ENCODE measurements around the gene NEK9. TPM values are rescaled to one million over a fixed set of nuclear protein-coding genes. Genes with fewer than 3 reads are reported as not detected.

The NEK9 gene
- total and polyA plus RNA-seq, 9 of the 15 experiments (the other 6 are each of a cell fraction or from before 2014, with no cell fraction given) = 2.8 to 39.6 (median 19.8) TPM

DNA sequence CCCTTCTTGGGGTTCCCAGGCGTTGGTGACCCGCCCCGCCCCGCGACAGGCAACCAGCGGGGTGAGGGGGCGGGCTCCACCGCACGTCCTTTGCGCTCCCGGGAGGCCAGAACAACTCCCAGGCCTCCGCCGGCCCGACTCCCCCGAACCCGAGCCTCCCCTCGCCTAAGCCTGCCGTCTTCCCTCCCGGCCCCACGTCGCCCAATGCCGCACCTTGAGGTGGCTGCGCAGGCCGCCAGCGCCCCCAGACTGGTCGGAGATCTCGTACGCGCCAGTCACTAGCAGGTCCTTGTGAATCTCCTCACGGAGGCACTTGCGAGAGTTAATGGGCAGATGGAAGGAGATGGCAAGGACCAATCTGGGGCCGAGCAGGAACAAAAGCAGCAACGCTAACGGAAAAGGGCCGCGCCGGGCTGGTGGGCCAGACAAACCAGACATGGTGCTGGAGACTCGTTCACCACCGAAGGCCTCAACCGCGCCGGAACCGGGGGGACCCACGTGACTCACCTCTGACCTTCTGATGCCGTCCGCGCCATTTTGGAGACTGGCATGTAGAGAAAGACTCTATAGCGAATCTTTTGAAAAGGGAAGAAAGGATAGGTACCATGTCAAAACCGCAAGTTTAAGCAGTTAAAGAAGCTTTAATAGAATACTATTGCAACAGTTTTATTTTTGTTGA lies 49.4 kb upstream of the NEK9 start, which contains the start of gene TMED10:
TSS of gene TMED10 (minus strand) at position 471 of the 679 bp plus-strand sequence. CDS start at position 438, 33 bp downstream.
- intact Hi-C loops (cut with micrococcal nuclease) = no loop called here
- peak within 1 kb of the TSS; percentile 94 for H2AFZ ChIP-seq (ENCODE audit: low read depth, low read length)
- WGBS (ENCODE audit: insufficient coverage, low coverage, missing lambda C conversion rate) = under 1% methylated on average over 38 of the region's 49 CpGs
- no peaks in the 10 kb centered on the region for H3K9me1 ChIP-seq (ENCODE audit: control insufficient read depth, insufficient read depth, low read length)
- POLR2A ChIA-PET = interaction anchor here (0.7 to 1.0 kb wide), 3 partner anchors 13 to 91 kb away, joined by 3 to 4 read pairs (median 3); no protein-coding TSS in a partner anchor
- peak within 1 kb of the TSS; percentile 97 for H3K9ac ChIP-seq (ENCODE audit: insufficient read depth in 1 of 2, low read depth in 2 of 2, low read length in 2 of 2)
- peak within 1 kb of the TSS; percentile 96 for H3K27ac ChIP-seq (ENCODE audit: extremely low read depth, low read depth, low read length)
- H3K79me2 ChIP-seq (ENCODE audit: control insufficient read depth, insufficient read depth, low read length) = peaks cover 51% of the 10 kb centered on the region
- H4K20me1 ChIP-seq (replicated peaks; ENCODE audit: control insufficient read depth, insufficient read depth, low read length) = 0 out of 2 replicates have a peak, but pooled peaks cover 8% of the 10 kb centered on the region
- H3K36me3 ChIP-seq (ENCODE audit: control insufficient read depth, insufficient read depth, low read length) = peaks cover 3% of the 10 kb centered on the region; the same call in 1 of the 3 replicates
- FAIRE-seq = no peak
- TSS peak; percentile 90 for BruUV-seq (replicated peaks)
- H3K4me3 ChIP-seq = peak within 1 kb of the TSS; percentile 71
- H3K4me1 ChIP-seq (replicated peaks in 1 of 2; ENCODE audit: control insufficient read depth in 2 of 2, insufficient read depth in 2 of 2, low read length in 2 of 2) = peaks cover 4 to 8% of the 10 kb centered on the region in 2 experiments; a peak in 4 of 5 replicates
- peak within 1 kb of the TSS; percentile 92 for H3K4me2 ChIP-seq (ENCODE audit: insufficient read depth, low read length)
- no peaks in the 10 kb centered on the region for H3K27me3 ChIP-seq (ENCODE audit: control insufficient read depth in 2 of 2, insufficient read depth in 2 of 2, low read length in 2 of 2)
- DNase-seq (ENCODE audit: extremely low read depth in 1 of 4, low spot score in 3 of 4) = peak; percentile 75 to 87 (median 80)
- no peaks in the 10 kb centered on the region for H3K9me3 ChIP-seq (replicated peaks; ENCODE audit: control insufficient read depth, insufficient read depth, low read depth, low read length)
- CTCF ChIA-PET (ENCODE audit: low intra/inter-chr PET ratio) = no interaction called here
- in situ Hi-C loops (cut with MboI) = no loop called here
- ATAC-seq = peak; percentile 84
- TF ChIP-seq KDM4B (IDR thresholded peaks at IDR 0.05; ENCODE audit: borderline replicate concordance in 2 of 2, low read depth in 1 of 2) (peak in 1 of 2 experiments; percentile 80; a peak in 1 of 4 replicates), ATF7 (IDR thresholded peaks at IDR 0.05) (peak; percentile 52; the same call in 1 of the 2 replicates), ETV1 (tag; conservative IDR thresholded peaks at IDR 0.05; ENCODE audit: low read depth) (peak; percentile 76), GTF2E2 (tag; IDR thresholded peaks at IDR 0.05) (no peak), NRF1 (conservative IDR thresholded peaks at IDR 0.05 in 1 of 2, IDR thresholded peaks at IDR 0.05 in 1 of 2) (peak; percentile 74 to 81), SOX6 (IDR thresholded peaks at IDR 0.05) (no peak), SIX5 (IDR thresholded peaks at IDR 0.05; ENCODE audit: borderline replicate concordance in 1 of 2, insufficient read depth in 1 of 2, low read depth in 1 of 2, low read length in 2 of 2) (peak; percentile 64 to 77), ADNP (tag; IDR thresholded peaks at IDR 0.05) (no peak), CREB1 (IDR thresholded peaks at IDR 0.05) (peak; percentile 44), CREB1 (CRISPR knock-in tag; IDR thresholded peaks at IDR 0.05) (peak; percentile 58), ARNT (IDR thresholded peaks at IDR 0.05) (peak in 1 of 2 experiments; percentile 80; a peak in 1 of 4 replicates), ASH1L (IDR thresholded peaks at IDR 0.05; ENCODE audit: borderline replicate concordance, low read depth, partially characterized antibody) (peak; percentile 48), ETV5 (CRISPR knock-in tag; IDR thresholded peaks at IDR 0.05; ENCODE audit: low read depth) (peak; percentile 19; the same call in 1 of the 2 replicates), USF1 (CRISPR knock-in tag; IDR thresholded peaks at IDR 0.05) (peak; percentile 98), POLR2B (IDR thresholded peaks at IDR 0.05; ENCODE audit: low read depth, partially characterized antibody) (peak; percentile 67), PML (IDR thresholded peaks at IDR 0.05; ENCODE audit: low read length) (peak; percentile 25; the same call in 1 of the 2 replicates), DDX20 (tag; IDR thresholded peaks at IDR 0.05; ENCODE audit: low read depth) (0 out of 2 replicates have a peak, but pooled peaks have one; percentile 58)
- TF ChIP-seq, protein P1, sequence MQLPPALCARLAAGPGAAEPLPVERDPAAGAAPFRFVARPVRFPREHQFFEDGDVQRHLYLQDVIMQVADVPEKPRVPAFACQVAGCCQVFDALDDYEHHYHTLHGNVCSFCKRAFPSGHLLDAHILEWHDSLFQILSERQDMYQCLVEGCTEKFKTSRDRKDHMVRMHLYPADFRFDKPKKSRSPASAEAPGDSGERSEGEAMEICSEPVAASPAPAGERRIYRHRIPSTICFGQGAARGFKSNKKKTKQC (CRISPR knock-in tag; IDR thresholded peaks at IDR 0.05) = peak; percentile 86; the same call in 1 of the 2 replicates
- TF ChIP-seq, protein P2, sequence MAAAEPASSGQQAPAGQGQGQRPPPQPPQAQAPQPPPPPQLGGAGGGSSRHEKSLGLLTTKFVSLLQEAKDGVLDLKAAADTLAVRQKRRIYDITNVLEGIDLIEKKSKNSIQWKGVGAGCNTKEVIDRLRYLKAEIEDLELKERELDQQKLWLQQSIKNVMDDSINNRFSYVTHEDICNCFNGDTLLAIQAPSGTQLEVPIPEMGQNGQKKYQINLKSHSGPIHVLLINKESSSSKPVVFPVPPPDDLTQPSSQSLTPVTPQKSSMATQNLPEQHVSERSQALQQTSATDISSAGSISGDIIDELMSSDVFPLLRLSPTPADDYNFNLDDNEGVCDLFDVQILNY (CRISPR knock-in tag; IDR thresholded peaks at IDR 0.05) = peak; percentile 60; the same call in 1 of the 2 replicates
- TF ChIP-seq, protein P3, sequence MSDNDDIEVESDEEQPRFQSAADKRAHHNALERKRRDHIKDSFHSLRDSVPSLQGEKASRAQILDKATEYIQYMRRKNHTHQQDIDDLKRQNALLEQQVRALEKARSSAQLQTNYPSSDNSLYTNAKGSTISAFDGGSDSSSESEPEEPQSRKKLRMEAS (CRISPR knock-in tag; IDR thresholded peaks at IDR 0.05) = peak; percentile 79
